Measurements from ENCODE around the gene AP3D1. TPM values are rescaled to one million over a fixed set of nuclear protein-coding genes. Genes with fewer than 3 reads are reported as not detected.
A peak's percentile ranks its signal among the peaks of the same experiment; 100 is the strongest.

AP3D1 gene
- total RNA-seq, 3 donors from 2014 or later, result 53.6 to 68.5 (median 54.0) TPM

DNA sequence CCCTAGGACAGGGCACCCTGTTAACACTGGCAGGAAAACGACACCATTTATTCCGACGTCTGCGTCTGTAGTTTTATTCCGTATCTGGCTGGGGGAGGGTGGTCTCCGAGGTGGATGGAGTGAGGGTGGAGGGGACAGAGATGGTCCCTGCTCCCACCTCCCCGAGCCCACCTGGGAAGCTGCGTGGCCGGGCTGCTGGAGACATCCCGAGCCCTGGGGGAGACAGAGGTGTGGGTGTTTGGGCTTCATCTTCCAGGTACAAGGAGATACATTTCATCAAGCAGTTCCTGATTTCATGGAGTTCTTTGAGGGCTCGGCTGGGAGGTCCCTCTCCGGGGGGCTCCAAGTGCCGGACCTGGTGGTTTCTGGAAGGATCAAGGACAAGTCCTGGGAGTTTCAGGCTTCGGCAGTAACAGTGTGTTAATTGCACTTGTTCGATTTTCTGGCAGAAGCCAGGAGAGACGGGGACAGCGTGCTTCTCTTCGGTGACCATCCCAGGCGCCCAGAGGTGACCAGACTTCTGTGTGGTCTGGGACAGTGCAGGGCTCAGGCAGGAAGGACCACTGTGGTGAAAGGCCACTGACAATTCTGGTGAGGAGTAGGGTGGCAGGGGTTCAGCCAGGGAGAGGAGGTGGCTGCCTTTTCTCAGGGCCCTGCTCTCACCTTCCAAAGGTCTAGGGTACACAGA lies 80.2 kb downstream of the AP3D1 start:
- no peak for DNase-seq (ENCODE audit: low spot score in 2 of 2)
- intact Hi-C loops (cut with DNase I; ENCODE audit: low total_unique reads), result no loop called here
- no peak for TF ChIP-seq POLR2AphosphoS5 (IDR thresholded peaks at IDR 0.05)
- TF ChIP-seq, protein P1, sequence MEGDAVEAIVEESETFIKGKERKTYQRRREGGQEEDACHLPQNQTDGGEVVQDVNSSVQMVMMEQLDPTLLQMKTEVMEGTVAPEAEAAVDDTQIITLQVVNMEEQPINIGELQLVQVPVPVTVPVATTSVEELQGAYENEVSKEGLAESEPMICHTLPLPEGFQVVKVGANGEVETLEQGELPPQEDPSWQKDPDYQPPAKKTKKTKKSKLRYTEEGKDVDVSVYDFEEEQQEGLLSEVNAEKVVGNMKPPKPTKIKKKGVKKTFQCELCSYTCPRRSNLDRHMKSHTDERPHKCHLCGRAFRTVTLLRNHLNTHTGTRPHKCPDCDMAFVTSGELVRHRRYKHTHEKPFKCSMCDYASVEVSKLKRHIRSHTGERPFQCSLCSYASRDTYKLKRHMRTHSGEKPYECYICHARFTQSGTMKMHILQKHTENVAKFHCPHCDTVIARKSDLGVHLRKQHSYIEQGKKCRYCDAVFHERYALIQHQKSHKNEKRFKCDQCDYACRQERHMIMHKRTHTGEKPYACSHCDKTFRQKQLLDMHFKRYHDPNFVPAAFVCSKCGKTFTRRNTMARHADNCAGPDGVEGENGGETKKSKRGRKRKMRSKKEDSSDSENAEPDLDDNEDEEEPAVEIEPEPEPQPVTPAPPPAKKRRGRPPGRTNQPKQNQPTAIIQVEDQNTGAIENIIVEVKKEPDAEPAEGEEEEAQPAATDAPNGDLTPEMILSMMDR (IDR thresholded peaks at IDR 0.05), result no peak
- TF ChIP-seq POLR2A (IDR thresholded peaks at IDR 0.05), result no peak
- Histone ChIP-seq H3K27ac (no peak overlapping the region), H3K27me3 (no peaks in the 10 kb centered on the region), H3K4me1 (no peaks in the 10 kb centered on the region), H3K36me3 (no peaks in the 10 kb centered on the region), H3K4me3 (no peak overlapping the region), H3K9me3 (no peaks in the 10 kb centered on the region)

DNA sequence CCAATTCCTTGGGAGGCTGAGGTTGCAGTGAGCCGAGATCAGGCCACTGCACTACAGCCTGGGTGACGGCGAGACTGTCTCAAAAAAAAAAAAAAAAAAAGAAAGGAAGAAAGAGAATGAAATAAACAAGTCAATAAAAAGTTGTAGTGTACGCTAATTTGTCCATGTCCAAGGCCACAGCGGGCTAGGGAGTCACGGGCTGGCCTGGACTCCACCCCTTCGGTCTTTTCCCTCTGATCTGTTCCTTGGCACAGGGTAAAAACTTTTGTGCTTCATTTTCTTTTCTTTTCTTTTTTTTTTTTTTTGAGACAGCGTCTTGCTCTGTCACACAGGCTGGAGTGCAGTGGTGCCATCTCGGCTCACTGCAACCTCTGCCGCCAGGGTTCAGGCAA lies 80.9 kb downstream of the AP3D1 start:
- Histone ChIP-seq H3K4me3 (no peak overlapping the region), H3K9me3 (no peaks in the 10 kb centered on the region), H3K36me3 (no peaks in the 10 kb centered on the region), H3K27ac (no peak overlapping the region), H3K4me1 (no peaks in the 10 kb centered on the region), H3K27me3 (no peaks in the 10 kb centered on the region)
- no peak for TF ChIP-seq POLR2A (IDR thresholded peaks at IDR 0.05)
- no peak for TF ChIP-seq POLR2AphosphoS5 (IDR thresholded peaks at IDR 0.05)
- TF ChIP-seq, protein P1 (IDR thresholded peaks at IDR 0.05), result no peak
- intact Hi-C loops (cut with DNase I; ENCODE audit: low total_unique reads), result no loop called here
- no peak for DNase-seq (ENCODE audit: low spot score in 2 of 2)

DNA sequence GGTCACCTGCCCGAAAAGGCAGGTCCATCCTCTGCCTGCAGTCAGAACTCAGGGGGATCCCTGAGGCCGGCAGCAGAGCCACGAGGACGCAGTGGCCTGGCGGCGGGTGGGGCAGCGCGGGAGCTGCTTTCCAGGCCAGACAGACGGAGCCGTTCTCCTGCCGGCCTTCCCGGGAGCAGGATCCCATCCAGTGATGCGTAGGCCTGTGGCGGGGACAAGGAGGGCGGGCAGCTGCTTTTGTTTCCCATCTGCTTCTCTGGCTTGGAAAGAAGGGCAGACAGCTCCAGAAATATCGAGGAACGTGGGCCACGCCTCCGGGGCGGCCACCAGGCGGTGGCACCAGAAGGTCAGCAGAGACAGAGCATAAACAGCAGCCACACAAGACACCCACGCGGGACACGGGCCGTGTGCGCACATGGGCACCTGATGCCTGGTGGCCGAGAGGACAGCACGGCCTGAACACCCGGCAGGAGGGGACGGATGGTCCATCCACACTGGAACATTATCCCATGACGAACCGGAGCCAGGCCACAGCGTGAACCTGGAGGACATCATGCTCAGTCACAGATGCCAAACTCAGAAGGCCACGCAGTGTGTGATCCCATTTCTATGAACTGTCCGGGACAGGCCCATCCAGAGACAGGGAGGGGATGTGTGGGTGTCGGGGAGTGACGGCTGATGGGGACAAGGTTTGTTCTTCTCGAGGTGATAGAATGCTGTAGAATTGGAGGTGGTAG lies 86.4 kb downstream of the AP3D1 start:
- H3K27ac ChIP-seq, result peak overlapping the region; percentile 83 to 89
- H3K4me1 ChIP-seq, result peaks cover 15 to 17% of the 10 kb centered on the region in 2 donors
- H3K4me3 ChIP-seq, result peak overlapping the region in 2 of 3 donors; percentile 30 to 44
- TF ChIP-seq, protein P1 (IDR thresholded peaks at IDR 0.05), result peak in 2 of 3 donors; percentile 23 to 30
- TF ChIP-seq POLR2AphosphoS5 (IDR thresholded peaks at IDR 0.05), result peak in 1 of 3 donors; percentile 21
- TF ChIP-seq POLR2A (IDR thresholded peaks at IDR 0.05), result no peak
- intact Hi-C loops (cut with DNase I; ENCODE audit: low total_unique reads), result loop anchor here (5.0 to 10.0 kb wide), 2 partner anchors 48 to 130 kb away; partner anchors contain the start of gene BTBD2
- no peaks in the 10 kb centered on the region for H3K9me3 ChIP-seq
- DNase-seq (ENCODE audit: low spot score in 2 of 2), result peak in 1 of 2 donors; percentile 59
- H3K27me3 ChIP-seq, result no peaks in the 10 kb centered on the region
- no peaks in the 10 kb centered on the region for H3K36me3 ChIP-seq

DNA sequence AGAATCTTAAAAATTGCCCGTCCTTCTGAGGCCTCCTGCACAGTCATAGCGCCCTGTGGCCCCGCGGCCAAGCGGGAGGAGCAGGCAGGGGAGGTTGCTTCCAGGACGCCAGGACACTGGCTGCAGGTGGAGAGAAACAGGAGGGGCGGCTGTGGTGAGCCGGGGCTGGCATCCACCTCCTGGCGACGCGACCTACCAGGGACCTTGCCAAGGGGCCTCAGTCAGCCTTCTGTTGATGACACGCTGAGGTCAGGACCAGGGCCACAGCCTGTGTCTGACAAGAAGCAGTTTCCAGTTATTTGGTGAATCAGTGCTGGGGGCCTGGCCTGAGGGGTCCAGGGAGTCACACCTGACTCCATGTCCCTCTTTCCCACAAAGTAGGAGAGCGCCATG lies 87.0 kb downstream of the AP3D1 start:
- Histone ChIP-seq H3K4me3 (peak overlapping the region in 2 of 3 donors; percentile 30 to 44), H3K27ac (peak overlapping the region; percentile 83 to 89), H3K4me1 (peaks cover 21 to 22% of the 10 kb centered on the region in 2 donors), H3K9me3 (no peaks in the 10 kb centered on the region), H3K36me3 (no peaks in the 10 kb centered on the region), H3K27me3 (no peaks in the 10 kb centered on the region)
- TF ChIP-seq POLR2A (IDR thresholded peaks at IDR 0.05) (no peak), POLR2AphosphoS5 (IDR thresholded peaks at IDR 0.05) (no peak)
- TF ChIP-seq, protein P1 (IDR thresholded peaks at IDR 0.05), result no peak
- intact Hi-C loops (cut with DNase I; ENCODE audit: low total_unique reads), result loop anchor here (10.0 kb wide), 1 partner anchor 130 kb away; no protein-coding TSS in a partner anchor
- DNase-seq (ENCODE audit: low spot score in 2 of 2), result no peak

DNA sequence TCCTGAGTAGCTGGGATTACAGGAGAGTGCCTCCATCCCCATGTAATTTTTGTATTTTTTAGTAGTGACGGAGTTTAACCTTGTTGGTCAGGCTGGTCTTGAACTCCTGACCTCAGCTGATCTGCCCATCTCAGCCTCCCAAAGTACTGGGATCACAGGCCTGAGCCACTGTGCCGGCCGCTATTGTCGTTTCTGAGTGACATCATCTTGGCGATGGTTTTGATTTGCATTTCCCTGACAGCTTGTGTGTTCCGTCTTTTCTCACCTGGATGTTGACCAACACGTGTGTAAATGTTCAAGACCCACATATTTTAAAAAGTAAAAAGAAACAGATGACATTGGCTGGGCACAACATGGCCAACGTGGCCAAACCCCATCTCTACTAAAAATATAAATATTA lies 87.5 kb downstream of the AP3D1 start:
- intact Hi-C loops (cut with DNase I; ENCODE audit: low total_unique reads), result loop anchor here (10.0 kb wide), 1 partner anchor 129 kb away; no protein-coding TSS in a partner anchor
- Histone ChIP-seq H3K9me3 (no peaks in the 10 kb centered on the region), H3K27me3 (no peaks in the 10 kb centered on the region), H3K36me3 (no peaks in the 10 kb centered on the region), H3K27ac (peak overlapping the region in 1 of 2 donors; percentile 83), H3K4me3 (no peak overlapping the region), H3K4me1 (peaks cover 23 to 27% of the 10 kb centered on the region in 2 donors)
- DNase-seq (ENCODE audit: low spot score in 2 of 2), result no peak
- TF ChIP-seq, protein P1 (IDR thresholded peaks at IDR 0.05), result no peak
